Neural cell (in vitro differentiated cells): ENCODE data around the gene CHST11. TPM values are rescaled to one million over a fixed set of nuclear protein-coding genes. Genes with fewer than 3 reads are reported as not detected.

Source experiments
- H2AFZ ChIP-seq: fragments of 200-600, 300-800 bp; sonication (generic), shearing (Covaris generic); 2 replicates; pipeline ENCODE4 v1.6.0; 2014; ENCODE audit warnings: low read depth, mild to moderate bottlenecking, antibody characterized with exemption, low read length, moderate library complexity
- H3F3A ChIP-seq: fragments of 200-600 bp; shearing (Covaris generic); 2 replicates; pipeline ENCODE4 v1.6.1; 2016; ENCODE audit warnings: mild to moderate bottlenecking, moderate library complexity, mixed read lengths, antibody characterized with exemption, low read length; ENCODE audit not compliant: insufficient read depth, poor library complexity, severe bottlenecking
- H3K27ac ChIP-seq: fragments of 200-600, 300-800 bp; sonication (generic), shearing (Covaris generic); 2 replicates; pipeline ENCODE4 v1.5.1; 2014; ENCODE audit warnings: mild to moderate bottlenecking, low read length, moderate library complexity
- H3K27me3 ChIP-seq: fragments of 300-800, 200-600 bp; sonication (generic), shearing (Covaris generic); 2 replicates; pipeline ENCODE4 v1.6.0; 2014; ENCODE audit warnings: mild to moderate bottlenecking, low read depth, low read length, moderate library complexity; ENCODE audit not compliant: insufficient read depth
- H3K36me3 ChIP-seq: fragments of 300-800, 200-600 bp; sonication (generic), shearing (Covaris generic); 2 replicates; pipeline ENCODE4 v1.5.1; 2014; ENCODE audit warnings: mild to moderate bottlenecking, antibody characterized with exemption, low read length, moderate library complexity; ENCODE audit not compliant: insufficient read depth
- H3K4me2 ChIP-seq: fragments of 300-800, 200-600 bp; sonication (generic), shearing (Covaris generic); 2 replicates; pipeline ENCODE4 v1.6.0; 2014; ENCODE audit warnings: mild to moderate bottlenecking, low read length
- H3K4me3 ChIP-seq: fragments of 300-800, 200-600 bp; sonication (generic), shearing (Covaris generic); 2 replicates; pipeline ENCODE4 v1.5.1; 2014; ENCODE audit warnings: mild to moderate bottlenecking, low read length, moderate library complexity
- H3K79me2 ChIP-seq: fragments of 200-600 bp; shearing (Covaris generic); replicated peaks from 2 replicates; pipeline ENCODE4 v1.6.0; 2014; ENCODE audit warnings: mild to moderate bottlenecking, low read length, moderate library complexity; ENCODE audit not compliant: insufficient read depth
- H3K9ac ChIP-seq: fragments of 300-800, 200-600 bp; sonication (generic), shearing (Covaris generic); 2 replicates; pipeline ENCODE4 v1.6.1; 2016; ENCODE audit warnings: mild to moderate bottlenecking, low read length, mixed read lengths
- H3K9me2 ChIP-seq: fragments of 200-600 bp; shearing (Covaris generic); 2 replicates; pipeline ENCODE4 v1.6.1; 2016; ENCODE audit warnings: mild to moderate bottlenecking, low read length, mixed read lengths; ENCODE audit not compliant: insufficient read depth
- H3K9me3 ChIP-seq: fragments of 200-600, 300-800 bp; sonication (generic), shearing (Covaris generic); 2 replicates; pipeline ENCODE4 v1.6.1; 2016; ENCODE audit warnings: mild to moderate bottlenecking, mixed run types, low read length, moderate library complexity, mixed read lengths
- H4K20me1 ChIP-seq: fragments of 200-600 bp; shearing (Covaris generic); 2 replicates; pipeline ENCODE4 v1.6.1; 2016; ENCODE audit warnings: mild to moderate bottlenecking, mixed run types; ENCODE audit not compliant: insufficient read depth
- EP300 ChIP-seq: fragments of 450-650 bp; conservative IDR thresholded peaks from 2 replicates; pipeline ENCODE4 v1.6.1; 2014; ENCODE audit warnings: antibody characterized with exemption, mild to moderate bottlenecking, moderate library complexity; ENCODE audit not compliant: poor library complexity, severe bottlenecking
- EZH2 ChIP-seq: fragments of 200-600, 300-800 bp; shearing (Covaris generic), sonication (generic); IDR thresholded peaks from 2 replicates; pipeline ENCODE4 v1.6.1; 2014; ENCODE audit warnings: antibody characterized with exemption, low read length, borderline replicate concordance, mild to moderate bottlenecking; ENCODE audit not compliant: insufficient read depth, poor library complexity, severe bottlenecking
- MXI1 ChIP-seq: fragments of 450-650 bp; conservative IDR thresholded peaks from 2 replicates; pipeline ENCODE4 v1.6.1; 2014; ENCODE audit warnings: antibody characterized with exemption, mild to moderate bottlenecking; ENCODE audit not compliant: poor library complexity, severe bottlenecking
- POLR2AphosphoS5 ChIP-seq: IDR thresholded peaks from 2 replicates; pipeline ENCODE4 v1.6.1; 2012
- RAD21 ChIP-seq: fragments of 450-650 bp; conservative IDR thresholded peaks from 2 replicates; pipeline ENCODE4 v1.6.1; 2014; ENCODE audit warnings: antibody characterized with exemption, mild to moderate bottlenecking, moderate library complexity
- SMC3 ChIP-seq: fragments of 450-650 bp; conservative IDR thresholded peaks from 2 replicates; pipeline ENCODE4 v1.6.1; 2014; ENCODE audit warnings: antibody characterized with exemption, mild to moderate bottlenecking, moderate library complexity; ENCODE audit not compliant: poor library complexity
- TAF1 ChIP-seq: IDR thresholded peaks from 2 replicates; pipeline ENCODE4 v1.6.1; 2012; ENCODE audit warnings: low read depth
- polyA plus RNA-seq: library from polyadenylated mRNA; depleted of rRNA; stranded (reverse); fragments of >200 nt; gene quantifications from 2 replicates; pipeline ENCODE4 v1.2.3, GENCODE V29; 2014
- TF ChIP-seq, protein P1 (sequence below): fragments of 450-650 bp; IDR thresholded peaks from 2 replicates; pipeline ENCODE4 v1.5.1; 2014; ENCODE audit warnings: antibody characterized with exemption, mild to moderate bottlenecking, moderate library complexity; ENCODE audit not compliant: poor library complexity, severe bottlenecking
- TF ChIP-seq, protein P2 (sequence below): IDR thresholded peaks from 2 replicates; pipeline ENCODE4 v1.6.1; 2012; ENCODE audit warnings: borderline replicate concordance

CHST11 gene
- polyA plus RNA-seq, 1 donor from 2014 or later = 15.0 TPM

- no peak overlapping the region for H3K27ac ChIP-seq
- TF ChIP-seq SMC3 (no peak), MXI1 (no peak), POLR2AphosphoS5 (no peak), EZH2 (no peak)
- H3K9me2 ChIP-seq = no peaks in the 10 kb centered on the region
- H3K4me2 ChIP-seq = no peak overlapping the region
- no peaks in the 10 kb centered on the region for H3K9me3 ChIP-seq
- H3K9ac ChIP-seq = no peak overlapping the region
- H3F3A ChIP-seq = no peaks in the 10 kb centered on the region
- no peaks in the 10 kb centered on the region for H4K20me1 ChIP-seq
- H2AFZ ChIP-seq = no peak overlapping the region
- no peak overlapping the region for H3K4me3 ChIP-seq
- no peaks in the 10 kb centered on the region for H3K27me3 ChIP-seq
- peaks cover 5% of the 10 kb centered on the region for H3K79me2 ChIP-seq
- no peaks in the 10 kb centered on the region for H3K36me3 ChIP-seq
Observed at GRCh38 chr12:104478396-104479122, 21.8 kb downstream of the CHST11 start.

- Histone ChIP-seq H4K20me1 (no peaks in the 10 kb centered on the region), H3K27me3 (no peaks in the 10 kb centered on the region), H3K9me3 (no peaks in the 10 kb centered on the region), H3K9me2 (no peaks in the 10 kb centered on the region), H2AFZ (no peak overlapping the region), H3K9ac (no peak overlapping the region), H3K4me2 (no peak overlapping the region), H3K79me2 (peaks cover 5% of the 10 kb centered on the region), H3K27ac (no peak overlapping the region), H3K4me3 (no peak overlapping the region), H3K36me3 (no peaks in the 10 kb centered on the region), H3F3A (no peaks in the 10 kb centered on the region)
- TF ChIP-seq MXI1 (no peak), SMC3 (no peak), TAF1 (no peak), POLR2AphosphoS5 (no peak), EP300 (no peak), EZH2 (no peak), RAD21 (no peak)
- TF ChIP-seq, protein P1, sequence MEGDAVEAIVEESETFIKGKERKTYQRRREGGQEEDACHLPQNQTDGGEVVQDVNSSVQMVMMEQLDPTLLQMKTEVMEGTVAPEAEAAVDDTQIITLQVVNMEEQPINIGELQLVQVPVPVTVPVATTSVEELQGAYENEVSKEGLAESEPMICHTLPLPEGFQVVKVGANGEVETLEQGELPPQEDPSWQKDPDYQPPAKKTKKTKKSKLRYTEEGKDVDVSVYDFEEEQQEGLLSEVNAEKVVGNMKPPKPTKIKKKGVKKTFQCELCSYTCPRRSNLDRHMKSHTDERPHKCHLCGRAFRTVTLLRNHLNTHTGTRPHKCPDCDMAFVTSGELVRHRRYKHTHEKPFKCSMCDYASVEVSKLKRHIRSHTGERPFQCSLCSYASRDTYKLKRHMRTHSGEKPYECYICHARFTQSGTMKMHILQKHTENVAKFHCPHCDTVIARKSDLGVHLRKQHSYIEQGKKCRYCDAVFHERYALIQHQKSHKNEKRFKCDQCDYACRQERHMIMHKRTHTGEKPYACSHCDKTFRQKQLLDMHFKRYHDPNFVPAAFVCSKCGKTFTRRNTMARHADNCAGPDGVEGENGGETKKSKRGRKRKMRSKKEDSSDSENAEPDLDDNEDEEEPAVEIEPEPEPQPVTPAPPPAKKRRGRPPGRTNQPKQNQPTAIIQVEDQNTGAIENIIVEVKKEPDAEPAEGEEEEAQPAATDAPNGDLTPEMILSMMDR = no peak
- TF ChIP-seq, protein P2, sequence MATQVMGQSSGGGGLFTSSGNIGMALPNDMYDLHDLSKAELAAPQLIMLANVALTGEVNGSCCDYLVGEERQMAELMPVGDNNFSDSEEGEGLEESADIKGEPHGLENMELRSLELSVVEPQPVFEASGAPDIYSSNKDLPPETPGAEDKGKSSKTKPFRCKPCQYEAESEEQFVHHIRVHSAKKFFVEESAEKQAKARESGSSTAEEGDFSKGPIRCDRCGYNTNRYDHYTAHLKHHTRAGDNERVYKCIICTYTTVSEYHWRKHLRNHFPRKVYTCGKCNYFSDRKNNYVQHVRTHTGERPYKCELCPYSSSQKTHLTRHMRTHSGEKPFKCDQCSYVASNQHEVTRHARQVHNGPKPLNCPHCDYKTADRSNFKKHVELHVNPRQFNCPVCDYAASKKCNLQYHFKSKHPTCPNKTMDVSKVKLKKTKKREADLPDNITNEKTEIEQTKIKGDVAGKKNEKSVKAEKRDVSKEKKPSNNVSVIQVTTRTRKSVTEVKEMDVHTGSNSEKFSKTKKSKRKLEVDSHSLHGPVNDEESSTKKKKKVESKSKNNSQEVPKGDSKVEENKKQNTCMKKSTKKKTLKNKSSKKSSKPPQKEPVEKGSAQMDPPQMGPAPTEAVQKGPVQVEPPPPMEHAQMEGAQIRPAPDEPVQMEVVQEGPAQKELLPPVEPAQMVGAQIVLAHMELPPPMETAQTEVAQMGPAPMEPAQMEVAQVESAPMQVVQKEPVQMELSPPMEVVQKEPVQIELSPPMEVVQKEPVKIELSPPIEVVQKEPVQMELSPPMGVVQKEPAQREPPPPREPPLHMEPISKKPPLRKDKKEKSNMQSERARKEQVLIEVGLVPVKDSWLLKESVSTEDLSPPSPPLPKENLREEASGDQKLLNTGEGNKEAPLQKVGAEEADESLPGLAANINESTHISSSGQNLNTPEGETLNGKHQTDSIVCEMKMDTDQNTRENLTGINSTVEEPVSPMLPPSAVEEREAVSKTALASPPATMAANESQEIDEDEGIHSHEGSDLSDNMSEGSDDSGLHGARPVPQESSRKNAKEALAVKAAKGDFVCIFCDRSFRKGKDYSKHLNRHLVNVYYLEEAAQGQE = no peak
Observed at GRCh38 chr12:104479123-104479662, 22.4 kb downstream of the CHST11 start.
